ENCODE results near the gene CD40LG.

CD40LG gene

GRCh38 chrX:136652822-136653723 is 5.1 kb downstream of the CD40LG start:
- no peak for DNase-seq

GRCh38 chrX:136656361-136656964 is 8.5 kb downstream of the CD40LG start:
- DNase-seq: no peak

GRCh38 chrX:136658151-136658550 is 10.2 kb downstream of the CD40LG start:
- DNase-seq: no peak

- no peak for DNase-seq
Observed at GRCh38 chrX:136659174-136659573, 11.2 kb downstream of the CD40LG start.

- no peak for DNase-seq
Observed at GRCh38 chrX:136660896-136661295, 12.9 kb downstream of the CD40LG start.

- no peak for DNase-seq
Observed at GRCh38 chrX:136662104-136662503, 14.1 kb downstream of the CD40LG start.

GRCh38 chrX:136662976-136663375 is 15.0 kb downstream of the CD40LG start:
- DNase-seq: no peak

- no peak for DNase-seq
Observed at GRCh38 chrX:136665258-136665900, 17.4 kb downstream of the CD40LG start.

- DNase-seq: no peak
Observed at GRCh38 chrX:136666088-136666487, 18.1 kb downstream of the CD40LG start.

GRCh38 chrX:136667446-136668168 is 19.6 kb downstream of the CD40LG start:
- DNase-seq: no peak

GRCh38 chrX:136671006-136671610 is 23.1 kb downstream of the CD40LG start:
- no peak for DNase-seq

- DNase-seq: no peak
Observed at GRCh38 chrX:136674270-136674985, 26.5 kb downstream of the CD40LG start.

GRCh38 chrX:136679531-136679930 is 31.6 kb downstream of the CD40LG start:
- DNase-seq: no peak

- no peak for DNase-seq
Observed at GRCh38 chrX:136684120-136684519, 36.2 kb downstream of the CD40LG start.

GRCh38 chrX:136687457-136687856 is 39.5 kb downstream of the CD40LG start:
- no peak for DNase-seq

GRCh38 chrX:136689436-136689835 is 41.5 kb downstream of the CD40LG start:
- DNase-seq: no peak

GRCh38 chrX:136691028-136691809 is 43.3 kb downstream of the CD40LG start:
- no peak for DNase-seq

- no peak for DNase-seq
Observed at GRCh38 chrX:136692271-136692670, 44.3 kb downstream of the CD40LG start.

GRCh38 chrX:136694431-136695087 is 46.6 kb downstream of the CD40LG start:
- no peak for DNase-seq

GRCh38 chrX:136697156-136697555 is 49.2 kb downstream of the CD40LG start:
- no peak for DNase-seq

- no peak for DNase-seq
Observed at GRCh38 chrX:136708348-136708747, 60.4 kb downstream of the CD40LG start.

Measured in activated CD4-positive, CD25-positive, alpha-beta regulatory T cell treated with anti-CD3 and anti-CD28 coated beads, Interleukin-2, amount 50 U/mL, for 72 hours (primary cell).